ENCODE data around the gene DDX3X. TPM values are rescaled to one million over a fixed set of nuclear protein-coding genes. Genes with fewer than 3 reads are reported as not detected.

Gene DDX3X
- total and polyA plus RNA-seq, 3 donors from 2014 or later, result 121 to 157 (median 133) TPM

GRCh38 chrX:41304178-41304577, 29.8 kb upstream of the DDX3X start:
- intact Hi-C loops (cut with DNase I; ENCODE audit: low total_unique reads), result no loop called here
- Histone ChIP-seq H3K4me3 (no peak overlapping the region), H3K4me1 (no peaks in the 10 kb centered on the region), H3K9me3 (no peaks in the 10 kb centered on the region), H3K27ac (no peak overlapping the region), H3K36me3 (ENCODE audit: low read depth, missing control alignments) (no peaks in the 10 kb centered on the region), H3K27me3 (no peaks in the 10 kb centered on the region)
- TF ChIP-seq, protein P1, sequence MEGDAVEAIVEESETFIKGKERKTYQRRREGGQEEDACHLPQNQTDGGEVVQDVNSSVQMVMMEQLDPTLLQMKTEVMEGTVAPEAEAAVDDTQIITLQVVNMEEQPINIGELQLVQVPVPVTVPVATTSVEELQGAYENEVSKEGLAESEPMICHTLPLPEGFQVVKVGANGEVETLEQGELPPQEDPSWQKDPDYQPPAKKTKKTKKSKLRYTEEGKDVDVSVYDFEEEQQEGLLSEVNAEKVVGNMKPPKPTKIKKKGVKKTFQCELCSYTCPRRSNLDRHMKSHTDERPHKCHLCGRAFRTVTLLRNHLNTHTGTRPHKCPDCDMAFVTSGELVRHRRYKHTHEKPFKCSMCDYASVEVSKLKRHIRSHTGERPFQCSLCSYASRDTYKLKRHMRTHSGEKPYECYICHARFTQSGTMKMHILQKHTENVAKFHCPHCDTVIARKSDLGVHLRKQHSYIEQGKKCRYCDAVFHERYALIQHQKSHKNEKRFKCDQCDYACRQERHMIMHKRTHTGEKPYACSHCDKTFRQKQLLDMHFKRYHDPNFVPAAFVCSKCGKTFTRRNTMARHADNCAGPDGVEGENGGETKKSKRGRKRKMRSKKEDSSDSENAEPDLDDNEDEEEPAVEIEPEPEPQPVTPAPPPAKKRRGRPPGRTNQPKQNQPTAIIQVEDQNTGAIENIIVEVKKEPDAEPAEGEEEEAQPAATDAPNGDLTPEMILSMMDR (IDR thresholded peaks at IDR 0.05), result no peak
- TF ChIP-seq POLR2A (IDR thresholded peaks at IDR 0.05), result no peak
- 92% methylated on average over 4 to 9 of the region's 9 CpGs for WGBS, 2 donors
- no peak for DNase-seq

GRCh38 chrX:41308884-41309647, 24.9 kb upstream of the DDX3X start:
- 89 to 100% methylated on average over 1 to 4 of the region's 5 CpGs for WGBS, 2 donors
- no peak for DNase-seq
- no peaks in the 10 kb centered on the region for H3K4me1 ChIP-seq
- no peaks in the 10 kb centered on the region for H3K9me3 ChIP-seq
- intact Hi-C loops (cut with DNase I; ENCODE audit: low total_unique reads), result no loop called here
- H3K36me3 ChIP-seq (ENCODE audit: low read depth, missing control alignments), result no peaks in the 10 kb centered on the region
- no peaks in the 10 kb centered on the region for H3K27me3 ChIP-seq
- no peak overlapping the region for H3K27ac ChIP-seq
- TF ChIP-seq POLR2A (IDR thresholded peaks at IDR 0.05), result no peak
- TF ChIP-seq, protein P1 (IDR thresholded peaks at IDR 0.05), result no peak
- no peak overlapping the region for H3K4me3 ChIP-seq

DNA sequence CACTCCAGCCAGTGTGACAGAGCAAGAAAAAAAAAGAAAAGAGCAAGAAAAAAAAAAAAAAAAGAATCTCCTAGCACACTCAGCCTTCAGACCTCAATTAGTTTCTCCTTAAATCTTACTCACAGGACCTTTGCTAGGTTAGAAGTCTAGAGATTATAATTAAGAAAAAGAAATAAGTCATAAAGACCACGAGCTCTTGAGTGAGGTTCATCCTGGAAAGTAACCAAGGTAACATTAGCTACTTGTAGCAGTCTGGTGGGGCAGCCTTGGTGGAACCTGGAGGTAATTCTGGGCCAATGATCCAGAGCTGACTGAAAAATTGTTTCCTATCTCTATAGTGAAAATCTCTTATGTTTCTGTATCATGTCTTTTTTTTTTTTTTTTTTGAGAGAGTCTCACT, 21.2 kb upstream of the DDX3X start:
- 78 to 80% methylated on average over 1 of the region's 1 CpG for WGBS, 2 donors
- no peaks in the 10 kb centered on the region for H3K4me1 ChIP-seq
- no peak overlapping the region for H3K4me3 ChIP-seq
- H3K27me3 ChIP-seq, result no peaks in the 10 kb centered on the region
- TF ChIP-seq POLR2A (IDR thresholded peaks at IDR 0.05), result no peak
- TF ChIP-seq, protein P1 (IDR thresholded peaks at IDR 0.05), result no peak
- no peaks in the 10 kb centered on the region for H3K9me3 ChIP-seq
- no peaks in the 10 kb centered on the region for H3K36me3 ChIP-seq (ENCODE audit: low read depth, missing control alignments)
- no peak overlapping the region for H3K27ac ChIP-seq
- no peak for DNase-seq
- intact Hi-C loops (cut with DNase I; ENCODE audit: low total_unique reads), result no loop called here

GRCh38 chrX:41313419-41313818, 20.5 kb upstream of the DDX3X start:
- no peak for DNase-seq
- H3K36me3 ChIP-seq (ENCODE audit: low read depth, missing control alignments), result no peaks in the 10 kb centered on the region
- intact Hi-C loops (cut with DNase I; ENCODE audit: low total_unique reads), result no loop called here
- H3K27ac ChIP-seq, result no peak overlapping the region
- H3K4me3 ChIP-seq, result no peak overlapping the region
- H3K9me3 ChIP-seq, result no peaks in the 10 kb centered on the region
- no peaks in the 10 kb centered on the region for H3K27me3 ChIP-seq
- WGBS, 2 donors, result 95 to 100% methylated on average over 5 of the region's 5 CpGs
- H3K4me1 ChIP-seq, result no peaks in the 10 kb centered on the region
- no peak for TF ChIP-seq POLR2A (IDR thresholded peaks at IDR 0.05)
- TF ChIP-seq, protein P1 (IDR thresholded peaks at IDR 0.05), result no peak

DNA sequence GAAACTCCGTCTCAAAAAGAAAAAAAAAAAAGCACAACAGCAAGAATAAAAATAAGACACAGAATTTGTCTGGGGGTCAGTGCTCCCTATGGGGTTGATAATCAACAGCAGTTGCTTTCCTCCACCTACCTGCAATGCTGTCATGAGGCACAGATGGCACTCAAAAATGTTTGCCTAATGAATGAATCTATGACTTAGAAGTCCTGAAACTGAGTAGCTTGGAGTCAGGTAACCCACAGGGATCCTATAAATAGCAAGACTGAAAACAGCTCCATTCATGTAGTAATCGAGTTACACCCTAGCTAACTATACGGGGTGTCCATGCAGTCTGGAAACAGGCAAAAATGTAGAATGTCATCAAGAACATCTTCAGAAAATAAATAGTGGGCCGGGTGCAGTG, 19.8 kb upstream of the DDX3X start:
- whole genome bisulfite sequencing, 2 donors, result 88 to 90% methylated on average over 3 to 4 of the region's 4 CpGs
- H3K27me3 ChIP-seq, result no peaks in the 10 kb centered on the region
- H3K4me1 ChIP-seq, result no peaks in the 10 kb centered on the region
- no peak overlapping the region for H3K27ac ChIP-seq
- intact Hi-C loops (cut with DNase I; ENCODE audit: low total_unique reads), result no loop called here
- no peak for DNase-seq
- no peaks in the 10 kb centered on the region for H3K36me3 ChIP-seq (ENCODE audit: low read depth, missing control alignments)
- no peak overlapping the region for H3K4me3 ChIP-seq
- TF ChIP-seq, protein P1 (IDR thresholded peaks at IDR 0.05), result no peak
- TF ChIP-seq POLR2A (IDR thresholded peaks at IDR 0.05), result no peak
- no peaks in the 10 kb centered on the region for H3K9me3 ChIP-seq

Measured in testis (tissue), 3 donors.